Neutrophil (primary cell): Measurements from ENCODE around the gene MARS1.

Source experiments
- H3K27ac ChIP-seq: fragments of 200-600 bp; sonication (generic); 2 replicates; pipeline ENCODE4 v1.5.1; 2016; ENCODE audit warnings: mild to moderate bottlenecking, moderate library complexity
- H3K27me3 ChIP-seq: fragments of 200-600 bp; sonication (generic); 2 replicates; pipeline ENCODE4 v1.6.0; 2016; ENCODE audit warnings: mild to moderate bottlenecking
- H3K36me3 ChIP-seq: fragments of 200-600 bp; sonication (generic); 2 replicates; pipeline ENCODE4 v1.5.1; 2017
- H3K4me1 ChIP-seq, 2 experiments: fragments of 200-600 bp in 1 of 2; sonication (generic) in 1 of 2; 1 replicate in 1 of 2; 2 replicates in 1 of 2; pipeline versions ENCODE4 v1.5.1 to v1.6.1; 2013 to 2016; ENCODE audit warnings: low read depth in 1 of 2, low read length in 1 of 2, mild to moderate bottlenecking in 1 of 2, moderate library complexity in 1 of 2; ENCODE audit not compliant: control insufficient read depth in 1 of 2, insufficient read depth in 1 of 2
- H3K4me3 ChIP-seq, 2 experiments: fragments of 200-600 bp in 1 of 2; sonication (generic) in 1 of 2; 1 replicate in 1 of 2; 2 replicates in 1 of 2; pipeline ENCODE4 v1.5.1; 2013 to 2016; ENCODE audit warnings: low read depth in 1 of 2, low read length in 1 of 2, mild to moderate bottlenecking in 1 of 2, moderate library complexity in 1 of 2
- H3K9me3 ChIP-seq: fragments of 200-600 bp; sonication (generic); 2 replicates; pipeline ENCODE4 v1.5.1; 2016
- CTCF ChIP-seq: fragments of 200-600 bp; sonication (generic); IDR thresholded peaks from 2 replicates; pipeline ENCODE4 v1.5.1; 2016; ENCODE audit warnings: antibody characterized with exemption

MARS1 gene

DNA sequence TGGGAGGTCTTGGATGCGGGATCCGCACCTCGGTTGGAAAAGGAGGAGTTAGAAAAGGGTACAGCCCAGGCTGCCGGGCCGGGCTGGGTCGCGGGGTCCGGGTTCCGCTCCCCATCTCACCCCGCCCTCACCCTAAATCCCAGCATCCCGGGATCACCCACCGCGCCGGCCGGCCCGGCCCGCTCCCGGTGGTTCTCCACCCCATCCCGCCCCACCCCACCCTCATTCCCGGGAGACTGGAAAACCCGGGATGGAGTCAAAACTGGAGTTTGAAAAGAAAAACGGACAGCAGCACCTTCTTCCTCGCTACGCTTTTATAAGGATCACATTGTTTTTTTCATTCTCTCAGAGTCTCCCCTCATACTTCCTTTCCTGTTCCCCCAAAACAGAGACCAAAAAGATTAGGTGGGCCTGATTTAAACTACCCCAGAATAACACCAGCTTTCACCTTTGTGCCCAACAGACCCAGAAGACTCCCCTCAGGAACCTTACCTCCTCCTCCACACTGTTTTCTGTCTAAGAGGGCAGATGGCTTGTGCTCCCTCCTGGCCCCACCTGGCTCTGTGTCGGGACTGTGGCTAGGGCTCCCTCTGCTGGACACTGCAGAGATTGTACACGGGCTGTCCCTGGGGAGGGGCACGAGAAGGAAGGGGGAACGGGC lies 25.5 kb upstream of the MARS1 start:
- peak overlapping the region; percentile 7 for H3K27ac ChIP-seq
- peaks cover 32% of the 10 kb centered on the region for H3K36me3 ChIP-seq
- H3K9me3 ChIP-seq: no peaks in the 10 kb centered on the region
- H3K4me1 ChIP-seq: peaks cover 51 to 72% of the 10 kb centered on the region in 2 experiments
- H3K4me3 ChIP-seq: peak overlapping the region; percentile 28 to 55
- peak; percentile 93 for TF ChIP-seq CTCF
- H3K27me3 ChIP-seq: peaks cover 32% of the 10 kb centered on the region

GRCh38 chr12:57462912-57463253 lies 25.0 kb upstream of the MARS1 start:
- H3K9me3 ChIP-seq: no peaks in the 10 kb centered on the region
- H3K4me1 ChIP-seq: peaks cover 54 to 75% of the 10 kb centered on the region in 2 experiments
- TF ChIP-seq CTCF: peak; percentile 5
- peaks cover 37% of the 10 kb centered on the region for H3K36me3 ChIP-seq
- peak overlapping the region in 1 of 2 experiments; percentile 55 for H3K4me3 ChIP-seq
- peaks cover 32% of the 10 kb centered on the region for H3K27me3 ChIP-seq
- H3K27ac ChIP-seq: peak overlapping the region; percentile 7

DNA sequence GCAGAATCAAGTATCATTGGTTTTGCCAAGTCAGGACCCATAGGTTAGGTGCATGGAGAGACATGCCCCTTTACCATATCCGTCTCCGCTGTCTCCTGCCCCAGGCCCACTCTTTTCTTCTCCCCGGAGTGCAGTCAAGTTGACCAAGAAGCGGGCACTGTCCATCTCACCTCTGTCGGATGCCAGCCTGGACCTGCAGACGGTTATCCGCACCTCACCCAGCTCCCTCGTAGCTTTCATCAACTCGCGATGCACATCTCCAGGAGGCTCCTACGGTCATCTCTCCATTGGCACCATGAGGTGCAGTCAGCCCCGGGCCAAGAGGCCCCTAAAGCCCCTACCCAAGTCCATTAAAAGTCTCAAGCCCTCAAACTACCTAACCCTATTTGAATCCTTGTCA lies 23.3 kb upstream of the MARS1 start:
- Histone ChIP-seq H3K27me3 (peaks cover 30% of the 10 kb centered on the region), H3K36me3 (peaks cover 54% of the 10 kb centered on the region), H3K9me3 (no peaks in the 10 kb centered on the region), H3K27ac (peak overlapping the region; percentile 99), H3K4me1 (peaks cover 60 to 76% of the 10 kb centered on the region in 2 experiments), H3K4me3 (no peak overlapping the region)
- TF ChIP-seq CTCF: no peak

GRCh38 chr12:57465030-57465746 lies 22.7 kb upstream of the MARS1 start:
- Histone ChIP-seq H3K27me3 (peaks cover 24% of the 10 kb centered on the region), H3K27ac (peak overlapping the region; percentile 99), H3K4me3 (no peak overlapping the region), H3K9me3 (no peaks in the 10 kb centered on the region), H3K4me1 (peaks cover 63 to 76% of the 10 kb centered on the region in 2 experiments), H3K36me3 (peaks cover 60% of the 10 kb centered on the region)
- no peak for TF ChIP-seq CTCF

DNA sequence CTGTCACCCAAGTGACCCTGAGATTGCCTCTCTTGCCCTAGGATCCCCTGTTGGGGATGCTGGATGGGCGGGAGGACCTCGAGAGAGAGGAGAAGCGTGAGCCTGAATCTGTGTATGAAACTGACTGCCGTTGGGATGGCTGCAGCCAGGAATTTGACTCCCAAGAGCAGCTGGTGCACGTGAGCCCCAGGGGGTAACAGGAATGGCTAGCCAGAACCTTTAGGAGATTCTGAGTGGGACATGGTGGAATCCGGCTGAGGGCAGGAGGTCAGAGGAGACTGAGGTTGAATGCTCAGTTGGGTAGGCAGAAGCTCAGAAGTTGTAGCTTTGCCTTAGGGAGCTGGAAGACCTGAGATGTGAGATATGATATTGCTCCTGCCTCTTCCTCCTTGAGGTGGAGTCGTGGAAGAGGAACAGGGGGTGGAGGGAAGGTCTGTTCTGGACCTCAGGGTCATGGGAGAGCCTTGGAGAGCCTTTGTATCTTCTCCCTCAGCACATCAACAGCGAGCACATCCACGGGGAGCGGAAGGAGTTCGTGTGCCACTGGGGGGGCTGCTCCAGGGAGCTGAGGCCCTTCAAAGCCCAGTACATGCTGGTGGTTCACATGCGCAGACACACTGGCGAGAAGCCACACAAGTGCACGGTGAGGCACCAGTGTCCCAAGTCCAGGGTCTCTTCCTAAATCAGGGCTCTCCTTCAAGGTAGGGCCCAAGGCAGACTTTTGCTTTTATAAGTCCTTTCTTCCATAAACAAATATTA lies 21.9 kb upstream of the MARS1 start:
- peak overlapping the region; percentile 99 for H3K27ac ChIP-seq
- H3K9me3 ChIP-seq: no peaks in the 10 kb centered on the region
- peaks cover 67% of the 10 kb centered on the region for H3K36me3 ChIP-seq
- no peak for TF ChIP-seq CTCF
- H3K27me3 ChIP-seq: peaks cover 17% of the 10 kb centered on the region
- H3K4me3 ChIP-seq: no peak overlapping the region
- H3K4me1 ChIP-seq: peaks cover 63 to 76% of the 10 kb centered on the region in 2 experiments
